ENCODE measurements around the gene NAA25.

GRCh38 chr12:112149596-112149995 lies 41.0 kb upstream of the NAA25 start:
- TF ChIP-seq CTCF (IDR thresholded peaks at IDR 0.05; ENCODE audit: poor library complexity, severe bottlenecking) (no peak), REST (IDR thresholded peaks at IDR 0.05; ENCODE audit: borderline replicate concordance) (no peak), POLR2AphosphoS5 (IDR thresholded peaks at IDR 0.05) (no peak), EP300 (conservative IDR thresholded peaks at IDR 0.05; ENCODE audit: poor library complexity, severe bottlenecking) (no peak), EZH2 (IDR thresholded peaks at IDR 0.05; ENCODE audit: borderline replicate concordance, insufficient read depth, low read length, poor library complexity, severe bottlenecking) (no peak), RAD21 (conservative IDR thresholded peaks at IDR 0.05) (no peak)
